ENCODE measurements around the gene NAIF1. TPM values are rescaled to one million over a fixed set of nuclear protein-coding genes. Genes with fewer than 3 reads are reported as not detected.
"Not testable (repeated sequence)": the region's sequence is repeated elsewhere in the genome, so short reads cannot be mapped to it uniquely, and the experiment has no call there.

Gene NAIF1
- total RNA-seq, 1 experiment from 2014 or later: 15.1 TPM

DNA sequence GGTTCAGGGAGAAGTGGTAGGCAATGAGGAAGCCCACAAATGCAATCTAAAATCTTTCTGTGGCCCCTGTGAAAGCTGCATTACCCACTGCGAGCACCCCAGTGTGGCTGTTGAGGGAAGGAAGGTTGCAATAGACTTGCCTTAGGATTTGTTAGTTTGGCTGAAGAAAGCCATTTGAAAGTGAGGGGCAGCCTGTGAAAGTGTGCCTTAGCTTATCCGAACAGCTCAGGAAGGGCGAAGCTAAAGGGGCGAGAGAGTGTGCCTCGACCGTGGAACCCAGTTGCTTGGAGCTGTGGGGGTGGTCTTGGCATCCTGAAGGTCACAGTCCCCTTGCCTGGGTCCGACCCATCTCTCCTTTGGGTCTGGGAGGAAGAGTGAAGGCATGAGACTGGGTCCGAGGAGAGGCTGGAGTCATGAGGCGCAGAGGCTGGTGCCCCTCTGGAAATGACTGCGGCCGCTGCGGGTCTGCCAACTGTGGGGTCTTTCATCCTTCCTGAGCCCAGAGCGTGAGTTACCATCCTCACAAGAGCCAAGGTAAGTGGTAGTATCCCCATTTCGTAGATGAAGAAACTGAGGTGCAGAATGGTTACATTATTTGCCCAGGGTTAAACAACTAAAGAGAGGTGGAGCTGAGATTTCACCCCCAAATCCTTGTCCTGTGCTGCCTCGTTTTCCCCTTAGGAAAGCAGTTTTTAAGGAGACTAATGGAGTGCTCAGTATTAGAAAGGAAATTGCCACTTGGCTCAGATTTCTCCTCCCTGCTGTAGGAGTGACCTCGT lies 25.3 kb upstream of the NAIF1 start:
- no peak for DNase-seq (ENCODE audit: low read depth, low spot score)
- in situ Hi-C loops (cut with HindIII; ENCODE audit: low pct_unique_long_range_greater_than_20kb, low sequenced_read_pairs): no loop called here

DNA sequence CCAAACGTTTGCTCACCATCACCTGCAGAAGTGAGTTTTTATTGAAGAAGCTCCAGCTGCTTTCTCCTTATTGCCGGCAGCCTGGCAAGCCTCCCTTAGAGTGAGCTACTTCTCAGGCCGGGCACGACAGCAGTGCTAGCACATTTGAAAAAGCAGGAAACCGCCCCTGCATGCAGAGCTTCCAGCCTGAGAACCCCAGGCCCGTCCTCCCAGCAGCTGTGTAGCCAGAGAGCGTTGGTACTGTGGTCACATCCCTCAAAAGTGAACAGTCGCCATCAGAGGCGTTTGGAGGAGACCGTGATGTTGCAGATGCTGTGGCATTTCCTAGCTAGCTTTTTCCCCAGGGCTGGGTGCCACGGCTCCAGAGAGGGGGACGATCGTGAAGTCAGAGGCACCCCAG lies 24.5 kb upstream of the NAIF1 start:
- DNase-seq (ENCODE audit: low read depth, low spot score): no peak
- in situ Hi-C loops (cut with HindIII; ENCODE audit: low pct_unique_long_range_greater_than_20kb, low sequenced_read_pairs): no loop called here

DNA sequence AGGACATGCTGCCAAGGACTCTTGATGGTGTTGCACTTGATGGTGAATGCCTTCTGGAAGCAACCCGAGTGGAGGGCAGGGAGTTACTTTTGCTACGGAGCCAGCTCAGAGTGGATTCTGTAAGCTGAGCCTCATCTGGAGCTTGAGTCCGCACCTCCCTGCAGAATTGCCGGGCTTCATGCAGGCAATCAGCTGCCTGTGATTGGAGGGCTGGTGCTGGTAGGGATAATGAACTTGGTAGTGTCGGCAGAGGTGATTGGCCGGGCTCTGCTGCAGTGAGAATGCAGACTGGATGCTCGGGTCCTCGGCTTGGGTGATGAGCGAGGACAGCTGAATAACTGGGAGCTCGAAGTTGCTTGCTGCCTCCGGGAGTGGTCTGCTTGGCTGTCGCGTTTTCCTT lies 24.0 kb upstream of the NAIF1 start:
- in situ Hi-C loops (cut with HindIII; ENCODE audit: low pct_unique_long_range_greater_than_20kb, low sequenced_read_pairs): no loop called here

DNA sequence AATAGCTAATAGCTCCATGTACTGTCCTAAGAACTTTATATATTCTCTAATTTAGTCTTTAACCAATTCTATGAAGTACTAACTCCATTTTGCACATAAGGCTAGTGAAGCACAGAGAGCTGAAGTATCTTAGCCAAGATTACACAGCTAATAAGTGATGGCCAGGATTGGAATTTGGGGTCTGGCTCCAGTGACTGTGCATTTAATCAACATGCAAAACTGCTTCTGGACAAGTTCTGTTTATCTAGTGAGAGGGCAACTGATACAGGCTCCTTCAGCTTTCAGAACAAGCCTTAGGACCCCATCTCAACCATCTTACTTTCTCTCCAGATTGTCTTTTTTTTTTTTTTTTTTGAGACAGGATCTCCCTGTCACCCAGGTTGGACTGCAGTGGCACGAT lies 22.2 kb upstream of the NAIF1 start:
- no peak for DNase-seq (ENCODE audit: low read depth, low spot score)
- in situ Hi-C loops (cut with HindIII; ENCODE audit: low pct_unique_long_range_greater_than_20kb, low sequenced_read_pairs): no loop called here

More for the DNA sequence above, 24.0 kb upstream of the NAIF1 start:
- DNase-seq (ENCODE audit: low read depth, low spot score): no peak

DNA sequence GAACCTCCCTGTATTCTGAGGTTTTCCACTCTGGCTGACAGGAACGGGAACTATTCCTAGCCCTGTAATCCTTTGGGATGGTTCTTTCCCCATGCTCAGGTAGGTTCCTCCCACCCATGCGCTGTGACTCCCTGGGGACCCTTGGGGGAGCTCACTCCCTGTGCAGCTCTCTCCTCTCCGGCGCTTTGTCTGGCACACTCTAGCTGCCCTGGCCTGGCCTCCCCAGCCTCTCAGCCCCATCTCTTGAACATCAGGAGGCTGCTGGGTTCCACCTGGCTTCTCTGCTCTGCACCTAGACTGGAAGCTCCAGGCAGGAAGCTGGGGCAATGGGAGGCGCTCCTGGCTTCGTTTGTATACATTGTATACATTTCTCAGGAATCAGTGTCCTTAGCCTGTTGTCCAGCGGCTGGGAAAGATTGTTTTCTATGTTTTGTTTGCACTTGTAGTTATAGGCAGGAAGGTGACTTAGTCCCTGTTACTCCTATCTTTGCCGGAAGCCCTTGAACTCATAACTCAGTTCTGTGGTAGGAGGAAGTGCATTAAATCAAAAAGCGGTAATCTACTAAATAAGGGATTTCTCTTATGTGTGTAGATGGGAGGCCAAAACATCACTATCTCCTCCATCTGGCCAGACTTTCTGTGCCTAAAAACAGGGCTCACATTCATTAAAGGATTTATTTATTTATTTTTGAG lies 21.3 kb upstream of the NAIF1 start:
- DNase-seq (ENCODE audit: low read depth, low spot score): no peak
- in situ Hi-C loops (cut with HindIII; ENCODE audit: low pct_unique_long_range_greater_than_20kb, low sequenced_read_pairs): no loop called here

DNA sequence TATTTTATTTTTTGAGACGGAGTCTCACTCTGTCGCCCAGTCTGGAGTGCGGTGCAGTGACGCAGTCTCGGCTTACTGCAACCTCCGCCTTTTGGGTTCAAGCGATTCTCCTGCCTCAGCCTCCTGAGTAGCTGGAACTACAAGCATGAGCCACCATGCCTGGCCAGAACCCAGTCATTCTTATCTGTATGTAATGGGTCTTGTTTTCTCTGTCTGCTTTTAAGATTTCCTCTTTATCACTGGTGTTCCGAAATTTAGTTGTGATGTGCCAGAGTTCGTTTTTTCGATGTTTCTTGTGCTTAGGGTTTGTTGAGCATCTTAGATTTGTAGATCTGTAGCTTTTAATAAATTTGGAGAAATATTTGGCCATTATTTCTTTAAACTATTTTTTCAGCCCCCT lies 20.1 kb upstream of the NAIF1 start:
- DNase-seq (ENCODE audit: low read depth, low spot score): no peak
- in situ Hi-C loops (cut with HindIII; ENCODE audit: low pct_unique_long_range_greater_than_20kb, low sequenced_read_pairs): no loop called here

DNA sequence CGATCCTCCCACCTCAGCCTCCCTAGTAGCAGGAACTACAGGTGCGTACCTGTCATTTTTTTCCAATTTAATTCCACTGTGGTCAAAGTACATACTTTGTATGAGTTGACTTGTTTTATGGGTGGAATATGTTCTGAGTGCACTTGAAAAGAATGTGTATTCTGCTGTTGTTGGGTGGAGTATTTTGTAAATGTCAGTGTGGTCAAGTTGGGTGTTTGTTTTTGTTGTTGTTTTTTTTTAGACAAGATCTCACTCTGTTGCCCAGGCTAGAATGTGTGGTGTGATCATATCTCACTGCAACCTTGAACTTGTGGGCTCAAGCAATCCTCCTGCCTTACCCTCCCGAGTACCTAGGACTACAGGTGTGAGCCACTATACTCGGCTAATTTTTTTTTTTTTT lies 18.8 kb upstream of the NAIF1 start:
- in situ Hi-C loops (cut with HindIII; ENCODE audit: low pct_unique_long_range_greater_than_20kb, low sequenced_read_pairs): no loop called here
- no peak for DNase-seq (ENCODE audit: low read depth, low spot score)

DNA sequence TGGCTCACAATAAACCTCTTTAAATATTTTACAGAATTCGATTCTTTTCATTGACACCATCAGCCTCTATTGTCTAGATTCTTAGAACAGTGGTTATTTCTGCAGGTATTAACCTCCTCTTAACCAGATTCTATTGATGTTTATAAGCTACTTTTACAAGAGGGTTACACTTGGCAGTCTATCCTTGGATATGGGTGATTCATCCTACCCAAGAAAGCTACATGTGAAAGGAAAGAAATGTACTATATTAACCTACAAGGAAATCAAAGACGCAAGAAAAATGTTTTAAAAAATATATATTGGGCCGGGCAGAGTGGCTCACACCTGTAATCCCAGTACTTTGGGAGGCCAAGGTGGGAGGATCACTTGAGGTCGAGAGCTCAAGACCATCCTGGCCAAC lies 17.6 kb upstream of the NAIF1 start:
- DNase-seq (ENCODE audit: low read depth, low spot score): no peak
- in situ Hi-C loops (cut with HindIII; ENCODE audit: low pct_unique_long_range_greater_than_20kb, low sequenced_read_pairs): no loop called here

DNA sequence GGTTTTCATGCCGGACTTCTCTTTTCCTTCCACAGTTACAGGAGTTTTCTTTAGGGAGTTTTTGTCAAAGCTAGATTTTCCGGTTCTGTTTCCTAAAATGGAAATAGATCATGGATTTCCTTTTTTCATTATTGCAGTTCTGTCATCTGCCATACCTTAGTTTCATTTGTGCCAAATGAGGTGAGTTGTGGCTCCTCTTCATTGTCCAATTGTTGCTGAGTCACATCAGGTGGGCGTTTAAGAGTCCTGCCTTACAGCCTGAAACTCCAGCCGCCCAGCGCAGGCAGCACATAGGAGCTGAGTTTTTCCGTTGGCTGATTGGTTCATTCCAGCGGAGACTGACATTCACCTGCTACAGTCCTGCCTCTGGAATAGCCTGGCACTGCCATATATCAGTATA lies 15.0 kb upstream of the NAIF1 start:
- in situ Hi-C loops (cut with HindIII; ENCODE audit: low pct_unique_long_range_greater_than_20kb, low sequenced_read_pairs): no loop called here
- no peak for DNase-seq (ENCODE audit: low read depth, low spot score)

DNA sequence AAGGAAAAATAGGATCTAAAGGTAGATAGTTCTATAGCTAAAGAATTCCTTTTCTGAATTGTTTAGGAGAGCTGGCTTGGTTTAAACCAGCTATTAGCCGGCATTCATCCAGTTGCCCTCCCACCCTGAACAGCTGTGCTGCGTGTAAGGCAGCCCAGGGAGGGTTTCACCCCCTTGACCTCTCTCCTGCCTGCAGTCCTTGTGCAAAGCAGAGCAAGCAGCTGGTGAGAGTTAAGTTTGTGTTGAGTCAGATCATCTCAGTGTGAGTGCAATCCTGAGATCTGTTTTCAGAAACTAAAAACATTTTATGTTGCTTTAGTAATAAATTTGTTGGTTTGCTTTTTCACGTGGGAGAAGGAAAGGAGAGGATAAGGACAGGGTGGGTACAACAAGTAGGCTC lies 13.9 kb upstream of the NAIF1 start:
- DNase-seq (ENCODE audit: low read depth, low spot score): no peak
- in situ Hi-C loops (cut with HindIII; ENCODE audit: low pct_unique_long_range_greater_than_20kb, low sequenced_read_pairs): no loop called here

DNA sequence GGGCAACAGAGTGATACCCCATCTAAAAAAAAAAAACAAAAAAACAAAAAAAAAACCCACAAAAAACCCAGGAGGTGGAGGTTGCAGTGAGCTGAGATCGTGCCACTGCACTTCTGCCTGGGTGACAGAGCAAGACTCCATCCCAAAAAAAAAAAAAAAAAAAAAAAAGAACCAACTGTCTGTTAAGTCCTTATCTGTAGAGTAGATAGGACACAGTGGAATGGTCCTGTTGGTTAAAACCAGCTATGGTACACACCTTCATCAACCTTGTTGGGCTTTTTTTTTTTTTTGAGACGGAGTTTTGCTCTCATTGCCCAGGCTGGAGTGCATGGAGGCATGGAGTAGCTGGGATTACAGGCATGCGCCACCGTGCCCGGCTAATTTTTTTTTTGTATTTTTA lies 13.1 kb upstream of the NAIF1 start:
- in situ Hi-C loops (cut with HindIII; ENCODE audit: low pct_unique_long_range_greater_than_20kb, low sequenced_read_pairs): no loop called here

DNA sequence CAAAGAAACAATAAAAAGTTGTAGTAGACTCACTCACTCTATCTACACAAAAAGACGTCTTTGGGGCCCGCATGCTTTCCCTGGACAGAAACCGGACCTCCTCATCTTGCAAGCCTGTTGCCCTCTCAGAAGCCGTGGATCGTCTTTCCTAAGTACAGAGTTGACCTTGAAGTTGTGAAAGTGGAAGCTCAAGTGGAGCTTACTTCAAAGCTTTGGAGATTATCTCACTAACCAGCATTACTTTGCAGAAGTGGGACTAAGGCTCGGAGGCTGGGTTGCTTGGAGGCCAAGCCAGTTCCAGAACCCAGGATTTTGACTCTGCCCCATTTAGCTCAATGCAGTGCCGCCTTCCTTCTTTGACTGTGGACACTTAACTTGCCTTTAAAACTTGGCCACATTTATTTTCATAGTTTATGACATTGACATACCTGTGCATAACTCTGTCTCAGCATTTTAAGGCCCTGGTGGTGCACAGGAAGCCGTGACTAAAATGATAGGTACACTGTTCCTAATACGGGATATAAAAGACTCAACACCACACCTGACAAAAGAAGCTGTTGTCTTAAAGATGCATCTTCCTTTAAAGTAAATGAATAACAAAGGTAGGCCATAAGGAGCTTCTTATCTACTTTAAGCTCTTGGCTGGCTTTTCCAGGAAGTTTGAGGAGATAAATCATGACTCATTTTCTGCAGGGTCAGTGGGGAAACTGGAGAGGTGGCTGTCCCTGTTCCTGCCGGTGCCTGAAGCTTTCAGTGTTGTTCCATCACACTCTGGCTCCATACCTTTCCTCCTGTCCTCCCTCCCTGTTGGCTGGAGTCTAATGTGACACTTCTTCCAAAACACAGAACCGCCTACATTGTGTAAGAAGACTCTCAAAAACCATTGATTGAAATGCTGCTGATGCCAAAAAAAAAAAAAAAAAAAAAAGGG lies 11.6 kb upstream of the NAIF1 start:
- in situ Hi-C loops (cut with HindIII; ENCODE audit: low pct_unique_long_range_greater_than_20kb, low sequenced_read_pairs): no loop called here
- DNase-seq (ENCODE audit: low read depth, low spot score): no peak

More for the DNA sequence above, 13.1 kb upstream of the NAIF1 start:
- DNase-seq (ENCODE audit: low read depth, low spot score): no peak

DNA sequence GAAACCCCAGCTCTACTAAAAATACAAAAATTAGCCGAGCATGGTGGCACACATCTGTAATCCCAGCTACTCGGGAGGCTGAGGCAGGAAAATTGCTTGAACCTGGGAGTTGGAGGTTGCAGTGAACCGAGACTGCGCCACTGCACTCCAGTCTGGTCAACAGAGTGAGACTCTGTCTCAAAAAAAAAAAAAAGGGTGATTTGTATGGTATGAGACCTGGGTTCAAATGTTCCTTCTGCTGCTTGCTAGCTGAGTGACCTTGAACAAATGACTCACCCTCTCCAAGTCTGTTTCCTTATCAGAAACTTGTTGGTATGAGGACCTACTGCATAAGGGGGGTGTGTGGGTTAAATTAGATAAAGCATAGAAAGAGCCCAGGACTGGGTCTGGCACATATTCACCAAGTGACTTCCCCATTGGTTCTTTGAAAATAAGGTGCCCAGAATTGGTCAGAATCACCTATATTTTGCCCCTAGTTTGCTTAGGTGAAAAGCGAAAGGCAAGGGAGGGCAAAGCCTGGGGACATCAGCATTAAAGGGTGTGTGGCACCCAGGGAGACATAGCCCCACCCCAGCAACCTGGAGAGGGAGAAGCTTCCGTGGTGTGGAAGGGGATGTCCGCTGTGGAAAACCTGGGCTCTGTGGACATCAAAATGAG lies 10.9 kb upstream of the NAIF1 start:
- no peak for DNase-seq (ENCODE audit: low read depth, low spot score)
- in situ Hi-C loops (cut with HindIII; ENCODE audit: low pct_unique_long_range_greater_than_20kb, low sequenced_read_pairs): no loop called here

DNA sequence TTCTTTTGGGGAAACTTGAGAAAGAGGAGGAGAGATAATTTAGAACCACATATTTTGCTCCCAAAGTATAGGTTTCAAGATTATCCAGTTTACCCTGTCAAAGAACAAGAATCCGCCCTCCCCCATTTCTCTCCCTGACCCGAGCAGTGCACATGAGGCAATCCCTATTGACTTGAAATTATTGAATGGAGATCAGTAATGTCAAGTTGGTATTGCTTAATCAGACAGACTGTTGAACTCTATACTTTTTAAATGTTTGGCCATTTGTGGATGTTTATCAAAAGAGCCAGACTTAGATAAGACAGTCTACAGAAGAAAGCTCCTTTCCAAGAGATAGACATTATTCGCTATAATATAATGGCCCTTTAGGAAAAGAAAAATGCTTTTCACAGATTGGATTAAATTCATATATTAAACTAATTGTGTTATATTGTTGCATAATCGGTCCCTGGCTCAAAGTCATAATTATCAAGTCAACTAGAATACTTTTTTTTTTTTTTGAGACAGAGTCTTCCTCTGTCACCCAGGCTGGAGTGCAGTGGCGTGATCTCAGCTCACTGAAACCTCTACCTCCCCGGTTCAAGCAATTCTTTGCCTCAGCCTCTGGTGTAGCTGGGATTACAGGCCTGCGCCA lies 6.2 kb upstream of the NAIF1 start:
- DNase-seq (ENCODE audit: low read depth, low spot score): no peak
- in situ Hi-C loops (cut with HindIII; ENCODE audit: low pct_unique_long_range_greater_than_20kb, low sequenced_read_pairs): no loop called here

DNA sequence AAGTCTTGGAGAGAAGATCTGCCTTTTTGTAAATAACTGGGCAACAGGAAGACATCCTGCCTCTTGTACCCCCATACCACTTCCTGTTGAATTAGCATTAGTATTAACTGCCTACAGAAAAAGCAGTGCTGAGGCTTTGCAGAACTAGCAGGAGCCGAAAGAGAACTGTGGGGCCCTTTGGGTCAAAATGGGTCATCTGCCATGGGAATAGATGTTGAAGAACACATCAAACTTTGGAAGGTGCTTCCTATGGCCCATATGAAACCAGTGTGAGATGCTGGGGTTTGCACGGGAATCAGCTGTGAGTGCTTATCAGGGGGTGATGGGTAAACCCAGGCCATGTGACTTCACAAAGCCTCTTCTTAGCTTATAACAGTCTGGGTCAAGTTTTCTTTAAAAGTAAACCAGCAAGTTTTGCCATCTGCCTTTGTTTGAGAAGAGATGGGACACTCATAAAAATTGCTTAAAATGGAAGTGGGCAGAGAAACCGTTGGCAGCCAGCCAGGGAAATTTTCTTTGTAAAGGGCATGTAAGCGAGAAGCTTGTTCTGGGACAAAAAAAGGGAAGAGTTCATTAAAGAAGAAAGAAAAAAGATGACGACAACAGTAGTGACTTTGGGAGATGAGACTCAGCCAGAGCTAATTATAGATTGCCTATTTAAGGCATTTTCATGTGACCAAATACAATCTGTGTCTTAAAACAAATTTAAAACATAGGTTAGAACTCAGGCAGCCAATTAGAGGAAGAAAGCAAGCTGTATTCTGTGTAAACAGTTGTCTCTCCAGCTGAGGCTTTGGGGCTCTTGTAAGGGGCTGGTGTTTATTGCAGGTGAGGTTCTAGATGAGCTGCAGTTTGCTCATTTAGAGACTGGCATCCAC lies 5.3 kb upstream of the NAIF1 start:
- peak; percentile 85 for DNase-seq (ENCODE audit: low read depth, low spot score)
- in situ Hi-C loops (cut with HindIII; ENCODE audit: low pct_unique_long_range_greater_than_20kb, low sequenced_read_pairs): no loop called here

DNA sequence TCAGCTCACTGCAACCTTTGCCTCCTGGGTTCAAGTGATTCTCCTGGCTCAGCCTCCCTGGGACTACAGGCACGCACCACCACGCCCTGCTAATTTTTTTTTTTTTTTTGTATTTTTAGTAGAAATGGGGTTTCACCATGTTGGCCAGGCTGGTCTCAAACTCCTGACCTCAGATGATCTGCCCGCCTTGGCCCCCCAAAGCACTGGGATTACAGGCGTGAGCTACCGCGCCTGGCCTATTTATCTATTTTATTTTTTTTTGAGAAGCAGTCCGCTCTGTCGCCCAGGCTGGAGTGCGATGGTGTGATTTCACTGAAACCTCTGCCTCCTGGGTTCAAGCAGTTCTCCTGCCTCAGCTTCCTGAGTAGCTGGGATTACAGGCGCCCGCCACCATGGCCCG lies 4.4 kb upstream of the NAIF1 start:
- in situ Hi-C loops (cut with HindIII; ENCODE audit: low pct_unique_long_range_greater_than_20kb, low sequenced_read_pairs): not testable (repeated sequence)

DNA sequence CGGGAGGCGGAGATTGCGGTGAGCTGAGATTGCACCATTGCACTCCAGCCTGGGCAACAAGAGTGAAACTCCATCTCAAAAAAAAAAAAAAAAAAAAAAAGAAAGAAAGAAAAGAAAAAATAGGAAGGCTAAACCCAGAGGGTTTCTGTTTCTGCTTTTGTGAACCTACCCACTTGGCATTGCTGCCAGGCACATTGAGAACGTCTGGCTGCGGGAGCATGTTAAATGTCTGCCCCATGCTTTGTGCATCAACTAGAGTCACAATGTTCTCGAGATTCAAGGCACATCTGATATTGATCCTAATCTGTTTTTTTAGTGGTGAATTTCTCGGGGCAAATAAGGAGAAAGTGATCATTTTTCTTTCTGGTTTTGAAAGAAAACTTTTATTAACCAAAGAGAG lies 3.8 kb upstream of the NAIF1 start:
- DNase-seq (ENCODE audit: low read depth, low spot score): no peak
- in situ Hi-C loops (cut with HindIII; ENCODE audit: low pct_unique_long_range_greater_than_20kb, low sequenced_read_pairs): no loop called here

More for the DNA sequence above, 4.4 kb upstream of the NAIF1 start:
- not testable (repeated sequence) for DNase-seq (ENCODE audit: low read depth, low spot score)
